SW 1271 (cell line): ENCODE data around the gene PLXNC1.

ENCODE experiments used
- DNase-seq, 2 experiments: peaks; one replicate each; lab custom pipeline; 2025; lab: John Stamatoyannopoulos, UW

Gene PLXNC1

DNA sequence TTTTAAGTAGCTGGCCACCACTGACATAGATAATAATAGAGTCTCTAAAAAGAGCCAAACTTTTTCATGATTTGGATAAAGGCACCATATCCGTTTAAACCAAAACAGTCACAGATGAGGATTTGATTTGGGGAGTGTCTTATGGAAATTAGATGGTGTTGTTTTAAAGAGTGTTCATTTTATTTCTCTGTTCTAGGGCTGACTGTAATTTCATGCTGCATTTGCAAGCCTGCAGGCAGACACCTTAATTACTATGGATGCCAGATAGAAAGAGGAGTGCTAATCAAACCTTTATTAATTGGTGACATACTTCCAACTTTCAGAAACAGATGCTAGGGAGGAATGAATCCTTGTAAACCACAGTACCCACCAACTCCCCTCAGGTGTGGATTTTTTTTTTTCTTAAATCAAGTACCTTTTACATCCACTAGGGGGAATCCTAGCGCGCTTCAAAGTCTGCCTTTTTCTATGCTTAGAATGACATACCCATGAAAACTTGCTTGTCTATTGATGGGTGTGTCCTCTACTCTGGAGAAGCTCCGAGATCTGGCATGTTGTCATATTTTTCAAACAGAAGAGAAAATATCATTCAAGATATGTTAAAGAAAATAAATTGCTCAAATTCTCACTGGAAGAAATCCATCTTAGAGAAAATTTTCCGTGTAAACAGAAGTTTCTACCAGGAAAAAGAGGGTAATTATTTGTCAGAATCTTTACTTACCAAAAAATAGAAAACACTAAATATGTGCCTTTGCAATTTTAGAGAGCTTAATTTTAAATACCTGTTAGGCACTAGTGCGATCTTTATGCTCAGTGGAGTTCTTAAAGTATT lies 14.2 kb upstream of the PLXNC1 start:
- DNase-seq = peak in 1 of 2 experiments; percentile 63

DNA sequence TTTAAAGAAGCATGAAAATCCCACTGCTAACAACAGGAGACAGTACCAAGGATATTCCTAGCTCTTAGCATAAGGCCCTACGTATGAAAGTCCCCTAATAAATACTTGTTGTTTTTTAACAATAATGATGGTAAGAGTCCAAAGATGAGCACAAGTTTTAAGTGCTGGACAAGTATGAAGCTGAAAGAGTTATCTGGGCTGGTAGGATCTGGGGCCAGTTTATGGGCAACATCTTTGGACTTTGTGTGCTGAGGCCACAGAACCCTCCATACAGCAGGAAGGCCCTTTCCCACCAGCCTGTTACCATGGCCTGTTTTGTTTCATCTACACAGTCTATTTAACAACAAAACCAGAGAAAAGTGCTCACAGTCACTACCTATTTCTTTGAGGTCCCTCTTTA lies 12.5 kb upstream of the PLXNC1 start:
- no peak for DNase-seq

GRCh38 chr12:94139816-94140215 lies 8.6 kb upstream of the PLXNC1 start:
- no peak for DNase-seq

- DNase-seq = peak in 1 of 2 experiments; percentile 20
Measured at GRCh38 chr12:94140556-94140955, 7.8 kb upstream of the PLXNC1 start.

- DNase-seq = no peak
Measured at GRCh38 chr12:94141004-94141764, 7.2 kb upstream of the PLXNC1 start.

DNA sequence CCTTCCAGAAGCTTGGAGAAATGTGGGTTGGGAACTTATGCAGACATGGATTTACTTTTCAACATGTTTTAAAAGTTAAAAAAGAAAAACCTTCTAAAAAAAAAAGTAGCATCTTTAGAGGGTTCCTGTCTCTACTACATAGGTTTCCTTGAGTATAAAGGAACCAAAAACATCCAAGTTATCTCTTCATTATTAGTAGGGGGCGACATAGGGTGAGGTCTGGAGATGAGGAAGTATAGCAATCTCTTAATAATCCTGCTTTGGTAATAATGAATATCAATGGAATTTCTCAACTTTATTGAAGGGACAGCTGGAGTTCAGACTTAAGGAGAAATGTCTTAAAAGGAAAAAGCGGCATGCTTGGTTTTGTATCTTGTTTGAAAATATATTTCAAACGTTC lies 6.5 kb upstream of the PLXNC1 start:
- DNase-seq = no peak

GRCh38 chr12:94143438-94143837 lies 4.9 kb upstream of the PLXNC1 start:
- no peak for DNase-seq

GRCh38 chr12:94143951-94144350 lies 4.4 kb upstream of the PLXNC1 start:
- no peak for DNase-seq

- DNase-seq = no peak
Measured at GRCh38 chr12:94144781-94145180, 3.6 kb upstream of the PLXNC1 start.

DNA sequence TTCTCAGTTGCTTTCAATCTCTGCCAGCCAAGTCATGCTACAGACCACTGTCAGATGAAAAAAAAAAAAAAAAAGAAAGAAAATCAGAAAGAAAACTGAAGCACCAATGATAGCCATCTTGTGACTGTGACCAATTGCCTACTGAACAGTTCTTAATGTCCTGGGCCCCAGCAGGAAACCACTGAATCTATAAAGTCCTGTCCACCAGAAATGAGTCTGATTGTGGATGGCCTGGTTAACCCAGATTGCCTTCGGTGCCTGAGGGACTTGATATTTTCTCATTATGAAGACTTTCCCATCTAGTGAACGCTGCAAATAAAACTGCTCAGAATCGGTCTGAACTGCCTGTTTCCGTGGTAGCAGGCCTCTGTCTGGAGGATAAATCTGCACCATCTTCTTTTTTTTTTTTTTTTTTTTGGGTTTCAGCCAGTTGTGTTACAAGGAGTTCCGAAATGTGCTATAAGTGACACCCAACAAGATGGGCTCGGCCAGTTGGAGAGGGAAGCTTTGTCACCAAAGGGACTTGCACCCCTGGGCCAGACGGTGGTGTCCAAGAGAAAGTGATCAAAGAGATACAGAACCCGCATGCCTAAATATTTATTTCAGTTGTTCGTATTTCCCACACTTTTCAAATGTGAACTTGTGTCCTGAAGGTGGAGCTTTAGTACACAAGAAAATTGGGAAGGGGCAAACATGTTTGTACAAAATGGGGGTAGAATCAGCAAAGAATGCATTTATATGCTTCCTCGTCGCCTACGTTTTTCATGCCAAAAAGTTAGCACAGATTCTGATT lies 3.0 kb upstream of the PLXNC1 start:
- DNase-seq = no peak

DNA sequence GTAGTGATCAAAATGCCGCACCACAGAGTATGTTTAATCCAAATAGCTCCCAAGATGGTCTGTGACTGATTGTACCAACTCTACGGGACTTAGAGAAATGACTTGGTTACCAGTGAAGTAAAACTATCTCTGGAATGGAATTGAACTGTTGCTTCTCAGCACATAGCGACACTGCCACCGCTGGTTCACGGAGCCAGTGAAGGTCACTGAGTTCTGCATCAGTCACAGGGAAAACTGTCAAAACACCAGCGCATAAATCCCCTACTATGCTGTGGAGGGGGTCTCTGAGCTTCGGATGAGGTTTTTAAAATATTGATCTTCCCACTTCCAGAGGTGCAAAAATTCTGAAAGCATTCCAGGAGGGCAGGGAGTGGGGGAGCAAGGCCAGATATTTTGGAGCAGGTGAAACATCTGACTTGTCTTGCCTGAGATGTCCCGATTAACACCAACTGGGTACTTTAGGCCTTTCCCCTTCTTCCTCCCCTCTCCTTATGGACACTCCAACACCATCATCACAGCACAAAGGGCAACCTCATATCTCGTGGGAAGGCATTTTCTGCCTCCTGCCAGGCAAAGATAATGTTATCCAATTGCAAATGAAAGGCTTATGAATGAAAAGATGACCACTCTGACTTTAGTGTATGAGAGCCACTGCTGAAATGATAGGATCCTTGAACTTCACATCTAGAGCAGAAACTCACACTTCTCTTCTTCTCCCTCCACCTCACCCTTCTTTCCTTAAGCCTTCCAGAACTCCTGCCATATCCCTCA lies 2.0 kb upstream of the PLXNC1 start:
- DNase-seq = no peak

DNA sequence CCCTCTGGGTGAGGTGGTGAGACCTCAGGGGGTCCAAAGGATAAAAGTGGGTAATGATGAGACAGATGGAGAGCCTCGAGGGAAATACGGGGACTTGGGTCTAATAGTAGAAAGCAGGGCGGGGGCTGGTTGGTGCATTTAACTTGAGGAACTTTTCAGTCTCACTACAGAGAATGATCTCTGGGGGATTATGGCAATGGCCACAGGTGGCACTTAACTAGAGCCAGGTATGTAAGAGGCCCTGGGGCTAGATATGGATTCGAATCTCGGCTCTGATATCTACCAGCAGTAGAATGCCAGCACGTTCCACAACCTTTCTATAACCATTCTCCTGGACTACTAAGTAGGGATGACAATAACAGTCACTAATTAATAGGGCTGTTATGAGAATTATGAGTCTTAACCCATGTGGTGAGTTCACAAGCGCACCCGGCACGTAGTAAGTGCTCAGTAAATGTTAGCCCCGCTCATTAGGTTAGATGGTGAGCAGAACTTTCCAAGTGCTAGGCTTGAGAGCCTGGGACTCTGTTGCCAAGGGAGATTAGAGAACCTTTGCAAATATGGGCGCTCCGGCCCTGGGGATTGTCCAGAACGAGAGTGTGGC lies 888 bp upstream of the PLXNC1 start:
- no peak for DNase-seq

- DNase-seq = no peak
Measured at GRCh38 chr12:94148739-94149118, 352 bp downstream of the PLXNC1 start.

DNA sequence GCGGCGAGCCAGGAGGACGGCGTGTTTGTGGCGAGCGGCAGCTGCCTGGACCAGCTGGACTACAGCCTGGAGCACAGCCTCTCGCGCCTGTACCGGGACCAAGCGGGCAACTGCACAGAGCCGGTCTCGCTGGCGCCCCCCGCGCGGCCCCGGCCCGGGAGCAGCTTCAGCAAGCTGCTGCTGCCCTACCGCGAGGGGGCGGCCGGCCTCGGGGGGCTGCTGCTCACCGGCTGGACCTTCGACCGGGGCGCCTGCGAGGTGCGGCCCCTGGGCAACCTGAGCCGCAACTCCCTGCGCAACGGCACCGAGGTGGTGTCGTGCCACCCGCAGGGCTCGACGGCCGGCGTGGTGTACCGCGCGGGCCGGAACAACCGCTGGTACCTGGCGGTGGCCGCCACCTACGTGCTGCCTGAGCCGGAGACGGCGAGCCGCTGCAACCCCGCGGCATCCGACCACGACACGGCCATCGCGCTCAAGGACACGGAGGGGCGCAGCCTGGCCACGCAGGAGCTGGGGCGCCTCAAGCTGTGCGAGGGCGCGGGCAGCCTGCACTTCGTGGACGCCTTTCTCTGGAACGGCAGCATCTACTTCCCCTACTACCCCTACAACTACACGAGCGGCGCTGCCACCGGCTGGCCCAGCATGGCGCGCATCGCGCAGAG lies 873 bp downstream of the PLXNC1 start:
- peak in 1 of 2 experiments; percentile 16 for DNase-seq

- DNase-seq = no peak
Measured at GRCh38 chr12:94149781-94150239, 1.4 kb downstream of the PLXNC1 start.

GRCh38 chr12:94150240-94151121 lies 2.1 kb downstream of the PLXNC1 start:
- no peak for DNase-seq

GRCh38 chr12:94151582-94151981 lies 3.2 kb downstream of the PLXNC1 start:
- no peak for DNase-seq

GRCh38 chr12:94152292-94153078 lies 4.1 kb downstream of the PLXNC1 start:
- no peak for DNase-seq

GRCh38 chr12:94157181-94157580 lies 8.8 kb downstream of the PLXNC1 start:
- no peak for DNase-seq
